GM18511 (cell line): Measurements from ENCODE around the gene ST6GALNAC5.

Experiments
- ATAC-seq: cut with Tn5 transposase; IDR thresholded peaks from one replicate; pipeline ENCODE4 v1.9.1; 2021; ENCODE audit warnings: mild to moderate bottlenecking, moderate library complexity; ENCODE audit not compliant: unreplicated experiment

The ST6GALNAC5 gene

DNA sequence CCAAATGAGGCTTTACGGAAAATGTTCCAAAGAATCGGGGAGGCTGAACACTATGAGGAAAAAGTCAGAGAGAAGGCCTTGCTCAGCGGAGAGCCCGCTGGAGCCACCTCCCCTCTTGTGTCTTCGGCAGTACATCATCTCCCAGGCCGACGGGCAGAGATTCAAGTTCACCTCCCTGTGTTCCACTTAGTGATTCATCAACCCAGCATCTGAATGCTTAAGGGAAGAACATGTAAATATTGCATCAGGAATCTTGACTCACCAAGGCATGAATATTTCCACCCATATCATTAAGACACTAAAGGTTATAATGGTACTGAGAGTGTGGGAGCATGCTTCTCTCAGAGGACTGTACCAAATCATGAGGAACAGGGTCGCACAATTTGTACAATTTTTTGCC is 172.5 kb downstream of the ST6GALNAC5 start:
- no peak for ATAC-seq

DNA sequence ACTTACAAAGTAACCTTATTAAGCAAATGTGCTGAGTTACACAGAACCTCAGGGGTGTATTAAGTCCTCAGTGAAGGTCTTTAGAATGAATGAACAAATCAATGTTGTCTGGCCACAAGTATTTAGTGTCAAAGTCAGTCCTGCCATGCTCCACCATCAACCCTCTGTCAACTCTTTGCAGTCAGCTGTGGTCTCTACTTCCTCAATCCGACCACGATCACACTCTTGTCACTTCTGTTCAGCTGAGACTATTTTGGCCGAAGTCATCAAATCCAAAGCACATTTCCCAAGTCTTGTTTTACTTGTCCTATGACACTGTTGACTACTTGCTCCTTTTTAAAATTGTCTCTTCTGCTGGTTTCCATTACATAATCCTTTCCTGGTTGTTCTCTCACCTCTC is 173.5 kb downstream of the ST6GALNAC5 start:
- no peak for ATAC-seq

DNA sequence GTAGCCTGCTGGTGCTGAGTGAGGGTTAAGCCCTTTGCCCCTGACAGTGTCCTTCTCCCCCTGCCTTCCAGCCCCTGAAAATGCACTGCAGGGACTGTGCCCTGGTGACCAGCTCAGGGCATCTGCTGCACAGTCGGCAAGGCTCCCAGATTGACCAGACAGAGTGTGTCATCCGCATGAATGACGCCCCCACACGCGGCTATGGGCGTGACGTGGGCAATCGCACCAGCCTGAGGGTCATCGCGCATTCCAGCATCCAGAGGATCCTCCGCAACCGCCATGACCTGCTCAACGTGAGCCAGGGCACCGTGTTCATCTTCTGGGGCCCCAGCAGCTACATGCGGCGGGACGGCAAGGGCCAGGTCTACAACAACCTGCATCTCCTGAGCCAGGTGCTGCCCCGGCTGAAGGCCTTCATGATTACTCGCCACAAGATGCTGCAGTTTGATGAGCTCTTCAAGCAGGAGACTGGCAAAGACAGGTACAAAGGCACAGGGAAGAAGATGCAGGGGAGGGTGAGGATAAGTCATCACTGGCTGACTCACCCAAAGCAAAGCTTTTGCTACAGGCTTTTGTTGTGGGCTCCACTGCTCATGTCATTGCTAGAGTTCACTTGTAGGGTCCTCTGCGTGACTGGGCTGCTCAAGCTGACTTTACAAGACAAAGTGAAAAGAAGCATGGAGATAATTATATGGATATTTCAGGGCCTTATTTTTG is 177.0 kb downstream of the ST6GALNAC5 start:
- ATAC-seq = no peak

DNA sequence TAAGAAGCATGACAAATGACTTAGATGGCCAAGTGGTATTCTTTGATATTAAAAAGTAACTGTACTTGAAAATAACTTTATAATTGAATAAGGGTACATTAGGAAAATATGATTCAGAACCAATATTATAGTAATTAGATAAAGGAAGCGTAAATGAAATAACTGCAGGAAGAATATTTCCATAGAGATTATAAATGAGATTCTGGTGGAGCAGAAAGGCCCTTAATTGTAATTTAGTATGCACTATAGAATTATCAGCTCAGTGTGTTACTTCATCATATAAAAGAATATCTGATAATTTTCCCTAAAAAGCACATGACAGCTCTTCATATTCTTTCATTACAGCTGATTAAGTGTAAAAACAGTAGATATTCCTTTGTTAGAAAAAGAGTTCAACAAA is 180.3 kb downstream of the ST6GALNAC5 start:
- no peak for ATAC-seq

DNA sequence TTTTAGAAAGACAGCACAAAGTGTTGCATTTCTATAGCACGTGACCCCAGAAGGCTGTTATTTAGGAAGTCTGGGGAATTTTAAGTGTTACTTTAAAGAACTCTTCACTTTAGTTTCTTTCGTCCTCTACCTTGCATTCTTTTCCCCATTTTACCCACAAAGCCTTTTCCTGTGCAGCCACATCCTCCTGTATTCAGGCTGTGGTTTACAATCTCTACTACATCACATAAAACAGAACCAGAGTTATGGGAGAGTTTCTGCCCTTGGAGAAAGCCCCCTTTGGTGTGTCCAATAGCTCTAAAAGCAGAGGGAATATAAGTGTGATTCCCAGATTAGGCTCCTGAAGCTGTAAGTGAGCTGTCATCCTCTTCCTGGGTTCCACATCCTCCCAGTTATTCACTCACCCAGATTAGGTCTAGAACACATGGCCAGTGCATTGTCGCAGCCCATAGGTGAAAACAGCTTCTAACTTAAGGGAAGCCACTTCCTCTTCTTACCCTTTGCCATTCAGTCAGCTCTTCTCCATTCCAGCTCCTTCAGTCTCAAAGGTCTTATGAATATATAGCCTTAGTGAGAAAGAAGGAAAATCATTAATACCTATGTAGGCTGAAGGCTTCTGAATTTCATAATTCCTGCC is 180.8 kb downstream of the ST6GALNAC5 start:
- ATAC-seq = no peak

DNA sequence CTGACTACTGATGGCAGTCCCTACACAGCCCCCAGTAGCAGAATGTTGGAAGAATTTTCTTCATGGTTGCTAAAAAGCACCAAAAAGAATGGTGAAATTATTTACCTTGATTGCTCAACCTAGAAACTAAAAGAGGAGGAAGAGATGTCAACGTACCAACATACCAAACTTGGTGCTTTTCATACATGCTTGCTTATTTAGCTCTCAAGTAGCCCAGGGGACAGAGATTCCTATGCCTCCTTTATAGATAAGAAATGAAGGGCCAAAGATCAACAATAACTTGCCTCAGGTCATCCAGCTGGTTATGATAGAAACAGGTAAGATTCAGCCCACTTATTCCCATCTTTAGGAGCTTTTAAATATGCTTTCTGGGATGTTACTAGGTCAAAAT is 181.3 kb downstream of the ST6GALNAC5 start:
- no peak for ATAC-seq

DNA sequence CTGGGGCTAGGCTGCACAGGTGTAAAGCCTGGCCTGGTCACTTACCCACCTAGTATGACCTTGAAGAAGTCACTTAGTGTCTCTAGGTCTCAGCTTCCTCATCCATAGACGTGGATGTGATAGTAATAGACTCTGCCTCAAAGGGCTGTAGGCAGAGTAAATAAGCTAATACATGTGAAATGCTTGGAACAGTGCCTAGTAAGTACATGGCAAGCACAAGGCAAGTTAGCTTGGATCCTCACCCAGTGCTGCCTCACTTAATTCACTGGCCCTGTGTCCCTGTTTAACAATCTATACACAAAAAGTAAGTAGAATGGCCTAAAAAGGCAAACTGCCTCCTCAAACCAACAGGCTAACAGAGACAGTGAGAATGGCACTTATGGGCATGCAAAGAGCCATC is 184.1 kb downstream of the ST6GALNAC5 start:
- no peak for ATAC-seq

DNA sequence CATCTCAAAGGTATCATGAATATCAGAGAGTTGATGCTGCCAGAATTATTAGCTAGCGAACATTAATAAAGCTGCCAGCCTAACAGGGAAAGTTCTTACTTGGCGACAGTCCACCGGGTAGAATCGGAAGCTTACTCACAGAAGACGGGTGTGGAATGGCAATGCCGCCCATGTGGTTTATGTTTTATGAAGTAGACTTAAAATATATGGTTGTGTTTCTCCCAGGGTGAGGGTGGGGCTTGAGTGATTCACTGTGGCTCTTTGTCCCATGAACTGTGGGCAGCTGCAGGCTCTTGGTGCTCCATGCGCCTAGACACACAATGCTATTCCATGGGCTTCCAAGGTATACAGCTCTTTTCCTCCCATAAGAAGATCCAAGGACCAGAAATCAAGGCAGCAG is 189.2 kb downstream of the ST6GALNAC5 start:
- ATAC-seq = no peak

DNA sequence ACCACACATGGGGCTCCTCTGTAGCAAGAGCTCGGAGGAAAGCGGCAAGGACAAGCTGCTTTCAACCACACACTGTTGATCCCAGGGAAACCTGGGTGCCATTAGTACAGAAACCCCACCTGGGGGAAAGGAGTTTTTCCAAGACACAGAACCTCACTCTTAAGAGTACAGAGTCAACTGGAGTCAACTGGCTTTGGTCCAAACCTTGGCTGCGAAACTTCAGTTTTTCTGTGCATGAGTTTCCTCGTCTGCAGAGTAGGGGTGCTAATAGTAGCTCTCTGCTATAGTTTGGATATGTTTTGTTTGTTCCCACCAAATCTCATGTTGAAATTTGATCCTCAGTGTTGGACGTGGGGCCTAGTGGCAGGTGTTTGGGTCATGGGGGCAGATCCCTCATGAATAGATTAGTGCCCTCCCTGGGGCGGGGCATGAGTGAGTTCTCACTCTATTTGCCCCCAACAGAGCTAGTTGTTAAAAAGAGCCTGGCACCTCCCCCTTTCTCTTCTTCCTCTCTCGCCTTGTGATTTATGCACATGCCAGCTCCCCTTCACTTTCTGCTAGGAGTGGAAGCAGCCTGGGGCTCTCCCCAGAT is 190.8 kb downstream of the ST6GALNAC5 start:
- ATAC-seq = no peak

DNA sequence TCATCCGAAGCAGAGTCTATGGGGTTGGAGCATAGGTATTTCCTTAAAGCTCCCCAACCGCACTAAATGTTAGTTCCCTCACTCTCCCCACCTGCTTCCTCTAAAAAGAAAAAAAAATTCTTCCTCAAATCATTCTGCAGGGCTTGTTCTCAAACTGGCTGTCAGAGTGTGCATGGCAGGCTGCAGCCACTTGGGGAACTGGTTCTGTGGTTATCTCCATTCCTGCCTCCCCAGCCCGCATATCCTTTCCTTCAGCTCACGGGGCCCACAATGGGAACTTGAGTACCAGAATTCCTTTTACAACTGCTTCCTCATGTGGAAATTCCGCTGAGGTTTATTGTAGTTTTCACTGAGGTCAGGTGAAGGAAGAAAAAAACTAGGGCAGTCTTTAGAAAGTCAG is 192.7 kb downstream of the ST6GALNAC5 start:
- ATAC-seq = no peak

DNA sequence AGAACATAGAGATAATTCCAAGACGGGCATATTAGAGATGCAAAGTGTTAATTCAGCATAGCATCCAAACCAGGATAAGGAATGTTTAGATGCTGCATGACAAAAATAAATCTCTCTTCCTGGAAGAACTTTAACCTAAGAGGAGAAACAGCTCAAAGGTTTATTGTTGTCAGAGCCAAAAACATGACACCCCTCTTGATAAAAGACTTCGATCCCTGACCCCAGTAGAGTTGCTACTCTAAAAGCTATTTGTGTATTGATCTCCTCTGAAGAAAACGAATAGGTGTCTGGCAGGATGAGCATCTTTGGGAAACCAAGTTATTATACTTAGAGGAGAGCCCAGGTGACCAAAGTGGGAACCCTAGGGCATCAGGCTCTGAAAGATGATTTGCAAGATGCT is 193.9 kb downstream of the ST6GALNAC5 start:
- ATAC-seq = no peak

DNA sequence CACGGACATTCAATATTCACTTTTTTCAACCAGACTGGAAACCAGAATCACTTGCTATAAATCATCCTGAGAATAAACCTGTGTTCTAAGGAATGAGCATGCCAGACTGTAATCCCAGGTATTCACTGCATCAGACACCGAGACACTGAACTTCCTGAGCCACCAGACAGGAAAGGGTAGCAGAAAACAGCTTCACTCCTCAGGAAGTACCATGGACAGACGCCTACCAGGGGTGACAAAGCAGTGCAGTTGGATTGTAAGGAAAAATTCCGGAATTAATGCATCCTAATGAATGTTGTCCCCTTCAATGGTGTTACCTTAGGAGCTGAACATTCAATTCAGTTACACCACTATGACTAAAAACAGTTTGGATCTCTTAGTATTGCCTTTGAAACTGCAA is 195.8 kb downstream of the ST6GALNAC5 start:
- no peak for ATAC-seq

DNA sequence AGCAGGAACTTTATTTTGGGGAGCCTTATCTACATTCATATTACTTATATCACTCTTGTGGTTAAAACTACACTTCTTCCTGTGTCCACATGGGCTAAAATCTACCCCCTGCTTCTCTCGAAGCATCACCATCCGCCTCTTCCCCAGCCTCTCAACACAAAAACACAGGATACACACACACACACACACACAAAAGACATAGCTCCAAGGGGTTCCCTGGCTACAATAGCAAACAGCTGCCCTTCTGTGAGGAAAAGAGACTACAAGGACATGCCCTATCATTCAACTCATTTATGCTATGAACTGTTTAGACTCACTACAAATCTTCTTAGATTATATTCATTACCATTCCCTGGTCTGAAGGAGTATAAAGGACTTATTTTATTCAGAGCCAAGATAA is 197.0 kb downstream of the ST6GALNAC5 start:
- ATAC-seq = no peak

DNA sequence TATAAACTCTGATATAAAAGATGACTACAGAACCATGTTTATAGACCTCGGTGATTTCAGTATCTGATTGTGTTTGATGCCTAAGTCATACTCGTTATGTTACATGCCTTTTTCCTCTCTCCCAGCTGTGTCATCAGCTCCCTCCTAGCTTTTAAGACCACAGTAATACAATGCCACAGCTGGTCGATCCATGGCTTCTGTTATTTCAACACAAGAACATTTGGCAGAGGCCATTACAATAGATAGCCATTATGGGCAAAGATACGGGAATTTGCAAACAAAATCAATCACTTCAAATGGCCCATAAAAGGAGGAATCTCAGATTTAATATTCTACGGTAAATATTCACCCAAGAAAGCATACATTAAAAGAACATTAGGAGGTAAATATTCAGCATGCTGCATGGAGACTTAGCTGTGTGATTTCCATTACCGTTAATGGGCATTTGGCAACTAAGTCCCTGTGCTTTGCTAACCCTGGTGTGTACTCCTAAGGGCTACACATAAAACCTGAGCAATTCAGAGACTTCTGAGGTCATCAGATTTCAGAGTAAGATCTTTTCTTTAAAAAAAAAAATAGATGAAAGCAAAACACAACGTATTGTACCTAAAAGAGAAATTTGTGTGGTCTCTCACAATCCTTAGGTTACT is 198.5 kb downstream of the ST6GALNAC5 start:
- no peak for ATAC-seq

DNA sequence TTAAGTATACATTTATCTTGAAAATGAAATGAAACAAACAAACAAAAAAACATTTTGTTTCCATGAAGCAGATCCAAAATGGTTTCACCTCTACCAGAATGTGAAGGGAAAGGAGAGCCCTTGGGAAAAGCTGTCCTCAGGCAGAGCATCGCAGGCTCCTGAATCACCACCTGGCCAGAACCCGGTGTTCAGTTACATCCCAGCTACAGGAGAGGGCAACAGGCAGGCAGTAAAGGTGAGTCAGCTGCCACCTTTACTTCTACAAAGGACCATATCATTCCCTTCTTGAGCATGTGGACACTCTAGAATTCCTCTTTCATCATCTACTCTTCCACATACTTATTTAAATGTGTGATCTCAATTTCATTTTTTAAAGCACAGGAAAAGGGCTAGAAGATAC is 200.7 kb downstream of the ST6GALNAC5 start:
- no peak for ATAC-seq

DNA sequence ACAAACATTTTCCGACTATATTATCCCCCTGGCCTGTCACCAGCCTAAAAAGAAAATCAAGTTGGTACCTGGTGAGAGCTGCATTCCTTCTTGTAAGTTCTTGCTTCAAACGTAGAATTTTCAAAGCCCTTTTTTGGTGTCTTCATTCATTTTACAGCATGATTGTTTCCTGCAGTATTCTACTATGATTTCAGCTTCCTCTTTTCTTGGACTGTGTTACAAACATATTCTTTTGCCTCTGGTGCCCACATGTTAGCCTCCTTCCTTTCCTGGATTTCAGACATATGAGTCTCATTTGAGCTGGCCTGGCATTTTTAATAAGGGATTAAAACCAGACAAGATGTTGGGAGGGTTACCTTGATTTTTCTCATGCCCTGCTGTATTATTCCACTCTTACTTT is 209.5 kb downstream of the ST6GALNAC5 start:
- no peak for ATAC-seq

DNA sequence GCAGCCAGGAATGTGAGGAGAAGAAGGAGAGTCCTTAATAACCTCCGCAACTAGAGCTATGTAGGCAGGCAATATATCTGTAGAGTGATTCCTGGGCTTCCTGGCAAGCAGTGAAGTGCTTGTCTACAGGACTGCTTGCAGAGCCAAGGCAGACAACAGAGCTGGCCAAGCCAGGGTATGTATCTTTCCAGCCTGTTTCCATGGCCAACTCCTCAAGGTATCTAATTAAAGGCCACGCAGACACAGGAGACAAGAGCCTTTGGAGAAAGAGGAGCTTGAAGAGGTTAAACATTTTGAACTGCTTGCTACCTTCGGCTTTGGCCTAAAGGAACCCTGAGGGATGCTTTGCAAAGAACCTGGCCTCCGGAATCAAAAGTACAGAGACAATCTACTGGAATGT is 214.6 kb downstream of the ST6GALNAC5 start:
- no peak for ATAC-seq

DNA sequence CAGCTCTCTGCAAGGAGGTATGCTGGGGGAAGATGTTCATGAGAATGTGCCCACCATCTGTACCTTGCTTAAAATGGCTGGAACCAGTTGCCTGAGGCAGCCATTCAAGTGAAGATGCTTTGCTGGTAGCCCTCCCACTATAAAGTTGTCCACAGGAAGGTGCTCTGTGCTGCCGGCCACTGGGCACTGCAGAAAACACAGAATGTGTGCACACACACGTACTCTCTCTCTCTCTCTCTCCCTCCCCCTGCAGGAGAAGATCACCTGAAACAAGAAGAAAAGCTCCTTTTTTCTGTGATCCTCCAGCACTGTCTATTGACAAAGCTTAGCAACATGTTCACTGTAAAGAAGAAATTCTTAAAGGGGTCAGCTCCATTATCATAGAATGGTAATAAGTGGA is 217.2 kb downstream of the ST6GALNAC5 start:
- ATAC-seq = no peak

DNA sequence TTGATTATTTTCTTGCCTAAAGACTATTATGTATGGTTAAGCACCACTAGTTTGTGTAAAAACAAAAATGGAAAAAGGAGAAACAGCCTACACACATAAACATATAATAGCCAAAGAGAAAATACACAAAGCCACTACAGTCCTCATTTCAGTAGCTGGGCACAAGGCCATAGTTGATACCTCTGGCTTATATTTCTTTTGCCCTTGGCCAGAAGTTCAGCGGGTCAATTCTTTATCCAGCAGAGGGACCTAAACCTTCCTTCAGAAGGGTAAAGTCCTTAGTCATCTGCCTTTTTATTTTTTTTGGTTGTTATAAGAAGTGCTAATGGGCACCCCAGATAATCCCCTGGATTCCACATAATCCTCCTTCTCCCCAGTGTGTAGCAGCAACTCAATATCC is 217.8 kb downstream of the ST6GALNAC5 start:
- ATAC-seq = no peak

DNA sequence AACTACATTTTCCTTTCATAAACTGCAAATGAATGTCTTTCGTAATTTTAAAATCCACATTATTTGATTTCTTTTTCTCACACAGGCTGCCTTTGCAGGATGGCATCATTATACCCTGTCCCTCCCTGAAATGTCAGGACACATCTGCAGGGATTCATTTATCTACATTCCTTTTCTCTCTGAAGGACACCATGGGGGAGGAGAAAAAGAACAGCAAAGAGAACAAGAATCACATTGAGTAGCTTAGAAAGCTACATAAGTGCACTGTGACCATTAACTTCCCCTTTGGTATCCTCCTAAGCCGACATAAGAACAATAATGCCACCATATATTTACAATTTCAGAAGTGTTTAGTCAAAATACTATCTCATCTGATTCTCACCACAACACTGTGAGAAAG is 222.5 kb downstream of the ST6GALNAC5 start:
- ATAC-seq = no peak

DNA sequence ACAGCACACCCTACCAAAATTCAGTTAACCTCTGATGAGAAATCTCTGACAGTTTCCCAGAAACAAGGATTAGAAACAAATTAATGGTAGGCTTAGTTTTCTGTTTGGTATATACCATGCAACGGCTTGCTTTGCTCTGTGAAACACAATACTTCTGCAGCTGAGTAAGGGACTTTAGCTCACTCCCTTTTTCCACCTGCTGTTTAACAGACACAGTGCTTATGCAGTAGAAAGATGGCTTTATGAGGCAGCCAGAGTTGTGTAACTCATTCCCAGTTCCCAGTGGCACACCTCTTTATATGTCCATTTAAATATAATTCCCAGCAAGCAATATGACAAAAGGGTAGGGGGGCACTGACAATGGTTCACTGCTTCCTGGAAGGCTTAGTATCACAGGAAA is 228.0 kb downstream of the ST6GALNAC5 start:
- ATAC-seq = no peak
